Hepatocyte (in vitro differentiated cells): ENCODE measurements around the gene ATP23. TPM values are rescaled to one million over a fixed set of nuclear protein-coding genes. Genes with fewer than 3 reads are reported as not detected.
A peak's percentile ranks its signal among the peaks of the same experiment; 100 is the strongest.

Experiments
- DNase-seq: peaks from one replicate; pipeline ENCODE4 v3.0.0-alpha.2; 2016; ENCODE audit warnings: low spot score
- H2AFZ ChIP-seq: fragments of 200-600 bp; sonication (generic); 2 replicates; pipeline ENCODE4 v1.6.0; 2016; ENCODE audit warnings: antibody characterized with exemption, mild to moderate bottlenecking
- H3K27ac ChIP-seq: fragments of 200-600 bp; sonication (generic); 2 replicates; pipeline ENCODE4 v1.5.1; 2016; ENCODE audit warnings: mild to moderate bottlenecking
- H3K27me3 ChIP-seq: fragments of 200-600 bp; sonication (generic); 2 replicates; pipeline ENCODE4 v1.6.1; 2016
- H3K36me3 ChIP-seq: fragments of 200-600 bp; sonication (generic); replicated peaks from 2 replicates; pipeline ENCODE4 v1.5.1; 2016; ENCODE audit warnings: low read depth; ENCODE audit not compliant: insufficient read depth
- H3K4me1 ChIP-seq: fragments of 200-600 bp; sonication (generic); 2 replicates; pipeline ENCODE4 v1.5.1; 2016; ENCODE audit warnings: mild to moderate bottlenecking, moderate library complexity; ENCODE audit not compliant: insufficient read depth
- H3K4me2 ChIP-seq: fragments of 200-600 bp; sonication (generic); 2 replicates; pipeline ENCODE4 v1.6.0; 2016
- H3K4me3 ChIP-seq: fragments of 200-600 bp; sonication (generic); 2 replicates; pipeline ENCODE4 v1.5.1; 2016; ENCODE audit warnings: mild to moderate bottlenecking
- H3K79me2 ChIP-seq: fragments of 200-600 bp; sonication (generic); 2 replicates; pipeline ENCODE4 v1.6.0; 2017; ENCODE audit warnings: mild to moderate bottlenecking
- H3K9me2 ChIP-seq: fragments of 200-600 bp; sonication (generic); replicated peaks from 2 replicates; pipeline ENCODE4 v1.6.0; 2017; ENCODE audit warnings: mild to moderate bottlenecking; ENCODE audit not compliant: insufficient read depth
- H3K9me3 ChIP-seq: fragments of 200-600 bp; sonication (generic); 2 replicates; pipeline ENCODE4 v1.5.1; 2016; ENCODE audit warnings: low read depth, mild to moderate bottlenecking
- H4K20me1 ChIP-seq: fragments of 200-600 bp; sonication (generic); 2 replicates; pipeline ENCODE4 v1.6.0; 2016; ENCODE audit warnings: mild to moderate bottlenecking; ENCODE audit not compliant: insufficient read depth, poor library complexity, severe bottlenecking
- EZH2 ChIP-seq: fragments of 200-600 bp; sonication (generic); IDR thresholded peaks from 2 replicates; pipeline ENCODE4 v1.6.1; 2016; ENCODE audit warnings: antibody characterized with exemption, mild to moderate bottlenecking, borderline replicate concordance
- EZH2phosphoT487 ChIP-seq: fragments of 200-600 bp; sonication (generic); IDR thresholded peaks from one replicate; pipeline ENCODE4 v1.6.1; 2018; ENCODE audit warnings: antibody characterized with exemption, mild to moderate bottlenecking, low read depth, moderate library complexity; ENCODE audit not compliant: unreplicated experiment, severe bottlenecking
- WGBS: methylation state at CpG from one replicate; pipeline ENCODE4 v1.1.6; 2016; ENCODE audit warnings: low lambda C conversion rate; ENCODE audit errors: missing lambda C conversion rate; 5-methylcytosine and 5-hydroxymethylcytosine counted together
- polyA plus RNA-seq: library from polyadenylated mRNA; unstranded; fragments of >200 nt; fragmentation: Nextera tagmentation; extraction: Ambion mirVana; gene quantifications from 2 replicates; pipeline ENCODE4 v1.2.1, GENCODE V29; 2016
- total RNA-seq: library from RNA; depleted of rRNA; stranded (reverse); fragments of >200 nt; gene quantifications from 2 replicates; pipeline ENCODE4 v1.2.3, GENCODE V29; 2014
- TF ChIP-seq, protein P1 (sequence below): fragments of 200-600 bp; sonication (generic); IDR thresholded peaks from 2 replicates; pipeline ENCODE4 v1.5.1; 2016; ENCODE audit warnings: antibody characterized with exemption, mild to moderate bottlenecking; ENCODE audit not compliant: poor library complexity

The ATP23 gene
- total and polyA plus RNA-seq, 2 experiments from 2014 or later = 6.3 to 13.7 TPM

DNA sequence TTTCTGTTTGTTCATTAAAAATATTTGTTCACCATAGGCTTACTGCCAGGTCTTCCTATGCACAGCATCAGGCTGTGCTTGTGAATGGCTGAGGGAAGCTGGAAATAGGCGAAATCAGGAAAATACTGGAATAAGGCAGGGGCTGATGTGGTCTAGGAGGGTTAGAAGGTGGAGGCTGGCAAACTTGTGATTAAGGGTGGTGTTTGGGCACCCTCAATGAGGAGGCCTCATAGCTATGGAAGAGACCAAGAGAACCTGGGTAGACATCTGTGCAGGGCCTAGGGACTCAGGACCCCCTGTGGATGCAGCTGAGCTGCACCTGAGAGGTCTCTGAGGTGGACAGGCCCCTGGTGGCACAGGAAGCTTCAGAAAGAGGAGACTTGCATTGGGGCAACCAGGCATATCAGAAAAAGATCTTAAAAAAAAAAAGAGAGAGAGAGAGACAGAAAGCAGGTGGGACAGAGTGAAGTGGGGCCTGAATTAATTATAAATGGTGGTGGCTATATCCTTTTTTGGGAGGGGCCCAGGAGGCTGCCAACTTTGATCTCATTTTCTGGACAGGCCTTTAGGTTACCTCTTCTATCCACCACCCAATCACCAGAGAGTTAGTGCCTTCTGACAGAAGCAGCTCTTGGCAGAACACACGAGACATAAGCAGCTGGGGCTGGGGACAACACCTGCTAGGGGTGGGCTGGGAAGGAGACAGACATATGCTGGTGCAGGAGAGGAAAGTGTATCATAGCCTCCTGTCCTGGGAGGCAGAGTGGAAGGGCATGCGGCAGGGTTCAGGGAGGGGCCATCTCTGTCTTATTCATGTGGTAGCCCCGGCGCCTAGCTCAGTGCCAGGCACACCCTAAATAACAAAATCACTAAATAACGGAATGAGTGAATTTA, 46.7 kb upstream of the ATP23 start:
- H3K9me2 ChIP-seq = no peaks in the 10 kb centered on the region
- H3K4me1 ChIP-seq = peaks cover 73% of the 10 kb centered on the region
- peaks cover 15% of the 10 kb centered on the region for H3K79me2 ChIP-seq
- no peak for TF ChIP-seq EZH2
- TF ChIP-seq, protein P1, sequence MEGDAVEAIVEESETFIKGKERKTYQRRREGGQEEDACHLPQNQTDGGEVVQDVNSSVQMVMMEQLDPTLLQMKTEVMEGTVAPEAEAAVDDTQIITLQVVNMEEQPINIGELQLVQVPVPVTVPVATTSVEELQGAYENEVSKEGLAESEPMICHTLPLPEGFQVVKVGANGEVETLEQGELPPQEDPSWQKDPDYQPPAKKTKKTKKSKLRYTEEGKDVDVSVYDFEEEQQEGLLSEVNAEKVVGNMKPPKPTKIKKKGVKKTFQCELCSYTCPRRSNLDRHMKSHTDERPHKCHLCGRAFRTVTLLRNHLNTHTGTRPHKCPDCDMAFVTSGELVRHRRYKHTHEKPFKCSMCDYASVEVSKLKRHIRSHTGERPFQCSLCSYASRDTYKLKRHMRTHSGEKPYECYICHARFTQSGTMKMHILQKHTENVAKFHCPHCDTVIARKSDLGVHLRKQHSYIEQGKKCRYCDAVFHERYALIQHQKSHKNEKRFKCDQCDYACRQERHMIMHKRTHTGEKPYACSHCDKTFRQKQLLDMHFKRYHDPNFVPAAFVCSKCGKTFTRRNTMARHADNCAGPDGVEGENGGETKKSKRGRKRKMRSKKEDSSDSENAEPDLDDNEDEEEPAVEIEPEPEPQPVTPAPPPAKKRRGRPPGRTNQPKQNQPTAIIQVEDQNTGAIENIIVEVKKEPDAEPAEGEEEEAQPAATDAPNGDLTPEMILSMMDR = no peak
- TF ChIP-seq EZH2phosphoT487 = no peak
- peak overlapping the region; percentile 86 for H3K27ac ChIP-seq
- H3K36me3 ChIP-seq = no peaks in the 10 kb centered on the region
- DNase-seq = no peak
- H3K27me3 ChIP-seq = no peaks in the 10 kb centered on the region
- 85% methylated on average over 6 of the region's 6 CpGs for WGBS
- H4K20me1 ChIP-seq = no peaks in the 10 kb centered on the region
- H2AFZ ChIP-seq = peak overlapping the region; percentile 1
- H3K4me2 ChIP-seq = peak overlapping the region; percentile 88
- H3K9me3 ChIP-seq = no peaks in the 10 kb centered on the region
- no peak overlapping the region for H3K4me3 ChIP-seq

DNA sequence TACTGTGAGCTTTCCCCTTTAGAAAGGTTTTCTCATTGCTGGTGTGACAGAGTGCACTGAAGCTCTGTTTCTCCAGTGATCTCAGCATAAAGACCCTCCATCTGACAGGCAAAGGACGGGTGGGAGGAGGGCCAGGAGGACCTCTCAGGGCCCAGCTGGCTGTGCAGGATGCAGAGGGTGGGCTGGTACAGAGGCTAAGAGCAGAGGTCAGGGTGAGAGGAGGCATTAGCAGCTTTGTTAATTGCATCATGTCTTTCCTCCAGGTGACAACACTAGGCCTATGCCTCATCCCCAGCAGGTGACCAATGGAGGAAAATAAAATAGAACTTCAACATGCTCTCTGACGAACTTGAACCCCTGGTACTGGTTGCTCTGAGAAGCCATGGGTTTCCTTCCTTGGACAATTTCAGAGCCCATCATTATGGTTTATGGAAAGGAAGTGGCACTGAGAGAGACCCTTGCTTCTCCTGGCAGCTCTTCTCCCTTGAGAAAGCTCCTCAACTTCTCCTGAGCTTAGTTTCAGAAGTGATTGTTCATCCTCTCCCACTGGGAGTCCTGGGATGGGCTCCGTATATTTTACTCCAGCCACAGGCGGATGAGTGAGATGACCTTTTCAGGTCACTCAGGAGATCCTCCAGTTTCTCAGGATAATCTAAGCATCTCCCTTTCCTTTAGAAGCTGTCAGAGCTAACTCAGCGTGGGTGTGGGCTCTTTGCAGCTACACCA, 45.8 kb upstream of the ATP23 start:
- H3K27ac ChIP-seq = peak overlapping the region; percentile 86
- H3K36me3 ChIP-seq = no peaks in the 10 kb centered on the region
- peaks cover 15% of the 10 kb centered on the region for H3K79me2 ChIP-seq
- H2AFZ ChIP-seq = no peak overlapping the region
- no peaks in the 10 kb centered on the region for H3K9me3 ChIP-seq
- 65% methylated on average over 5 of the region's 5 CpGs for WGBS
- H3K27me3 ChIP-seq = no peaks in the 10 kb centered on the region
- TF ChIP-seq, protein P1 = no peak
- no peak for TF ChIP-seq EZH2
- TF ChIP-seq EZH2phosphoT487 = no peak
- no peak overlapping the region for H3K4me3 ChIP-seq
- peaks cover 73% of the 10 kb centered on the region for H3K4me1 ChIP-seq
- peak overlapping the region; percentile 88 for H3K4me2 ChIP-seq
- no peaks in the 10 kb centered on the region for H4K20me1 ChIP-seq
- no peaks in the 10 kb centered on the region for H3K9me2 ChIP-seq
- no peak for DNase-seq

DNA sequence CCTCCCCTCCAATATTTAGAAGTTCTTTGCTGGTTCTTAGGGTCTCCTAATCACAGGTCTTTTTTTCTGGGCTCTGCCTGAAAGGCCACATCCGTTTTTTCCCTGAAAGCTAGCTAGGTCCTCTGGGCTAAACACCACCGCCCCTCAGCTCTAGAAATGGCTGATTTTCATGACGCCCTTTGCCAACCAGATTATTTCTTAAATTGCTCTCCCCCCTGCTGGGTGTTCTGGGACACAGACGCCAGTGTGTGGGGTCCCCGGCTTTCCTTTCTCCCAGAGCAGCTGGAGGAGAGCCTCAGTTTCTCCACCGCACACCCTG, 45.3 kb upstream of the ATP23 start:
- H4K20me1 ChIP-seq = no peaks in the 10 kb centered on the region
- peaks cover 15% of the 10 kb centered on the region for H3K79me2 ChIP-seq
- WGBS = 26% methylated on average over 6 of the region's 6 CpGs
- peak overlapping the region; percentile 50 for H2AFZ ChIP-seq
- no peaks in the 10 kb centered on the region for H3K36me3 ChIP-seq
- H3K9me2 ChIP-seq = no peaks in the 10 kb centered on the region
- peak overlapping the region; percentile 88 for H3K4me2 ChIP-seq
- H3K4me3 ChIP-seq = peak overlapping the region; percentile 16
- H3K27ac ChIP-seq = peak overlapping the region; percentile 86
- no peaks in the 10 kb centered on the region for H3K27me3 ChIP-seq
- peaks cover 73% of the 10 kb centered on the region for H3K4me1 ChIP-seq
- no peaks in the 10 kb centered on the region for H3K9me3 ChIP-seq
- DNase-seq = no peak
- TF ChIP-seq, protein P1 = peak; percentile 20
- TF ChIP-seq EZH2phosphoT487 (no peak), EZH2 (no peak)
